ENCODE measurements around the gene SLC2A14. TPM values are rescaled to one million over a fixed set of nuclear protein-coding genes. Genes with fewer than 3 reads are reported as not detected.
"Not testable (repeated sequence)": the region's sequence is repeated elsewhere in the genome, so short reads cannot be mapped to it uniquely, and the experiment has no call there.

Gene SLC2A14
- 2.3 TPM in 1 of 2 replicates, not detected in the other for total RNA-seq

DNA sequence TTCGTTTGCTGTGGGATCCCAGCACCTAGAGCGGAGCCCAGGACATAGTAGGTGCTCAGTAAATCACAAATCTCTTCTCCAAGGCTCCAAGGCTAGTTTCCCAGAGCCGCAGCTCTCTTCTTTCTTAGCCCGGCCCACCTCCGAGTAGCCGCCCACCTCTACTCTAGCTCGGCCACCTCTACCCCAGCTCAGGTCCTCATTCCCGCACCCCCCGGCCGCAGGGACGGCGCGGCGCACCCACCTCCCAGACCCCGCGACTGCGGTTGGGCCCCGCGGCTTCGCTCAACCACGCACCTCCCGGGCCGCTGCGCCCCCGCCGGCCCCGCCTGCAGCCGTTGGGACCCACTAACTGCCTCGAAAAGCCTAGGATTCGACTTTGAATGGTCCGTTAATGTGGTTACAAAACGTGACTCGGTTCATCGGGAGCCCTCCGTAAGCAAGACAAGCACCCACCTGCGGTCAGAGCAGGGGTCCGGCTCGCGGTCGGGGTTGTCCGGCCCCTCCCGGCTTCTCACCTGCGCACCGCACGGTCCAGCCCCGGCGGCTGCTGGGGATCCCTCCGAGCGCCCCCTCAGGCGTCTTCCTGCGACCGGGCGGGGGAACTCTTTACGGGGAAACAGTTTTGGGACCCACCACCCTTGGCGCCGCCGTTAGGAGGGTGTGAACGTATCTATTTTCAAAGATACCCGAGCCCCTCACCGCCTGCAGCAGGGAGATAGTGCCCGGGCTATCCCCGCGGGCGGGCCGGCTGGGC is at the start of gene SLC2A14:
SLC2A14 (minus strand) TSS at position 350 of the 754 bp plus-strand sequence. CDS start 3,035 bp downstream, outside the sequence.
- no peak for DNase-seq (ENCODE audit: low read depth)

DNA sequence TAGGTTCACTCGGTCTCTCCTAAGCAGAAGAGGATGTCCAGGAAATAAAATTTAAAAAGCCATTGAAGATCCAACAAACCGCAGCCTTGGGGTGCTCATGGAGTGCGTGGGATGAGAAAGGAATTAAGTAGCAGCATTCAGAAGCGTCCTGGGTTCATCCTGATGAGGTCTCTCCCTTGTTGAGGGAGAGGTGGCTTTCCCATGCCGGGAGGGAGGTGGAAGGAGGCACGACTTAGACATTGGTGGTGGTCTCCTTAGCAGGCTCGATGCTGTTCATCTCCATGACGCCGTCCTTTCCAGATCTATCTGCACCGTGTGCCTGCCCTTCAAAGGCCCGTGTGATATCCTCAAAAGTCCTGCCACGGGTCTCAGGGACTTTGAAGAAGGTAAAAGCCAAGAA is 48.5 kb upstream of the SLC2A14 start:
- not testable (repeated sequence) for DNase-seq (ENCODE audit: low read depth)

DNA sequence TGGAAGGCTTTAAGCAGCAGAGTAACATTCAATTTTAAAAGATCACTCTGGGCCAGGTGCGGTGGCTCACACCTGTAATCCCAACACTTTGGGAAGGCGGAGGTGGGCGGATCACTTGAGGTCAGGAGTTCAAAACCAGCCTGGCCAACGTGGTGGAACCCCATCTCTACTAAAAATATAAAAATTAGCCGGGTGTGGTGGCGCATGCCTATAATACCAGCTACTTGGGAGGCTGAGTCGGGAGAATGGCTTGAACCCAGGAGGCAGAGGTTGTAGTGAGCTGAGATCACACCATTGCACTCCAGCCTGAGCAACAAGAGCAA is 45.5 kb upstream of the SLC2A14 start:
- DNase-seq (ENCODE audit: low read depth) = not testable (repeated sequence)

DNA sequence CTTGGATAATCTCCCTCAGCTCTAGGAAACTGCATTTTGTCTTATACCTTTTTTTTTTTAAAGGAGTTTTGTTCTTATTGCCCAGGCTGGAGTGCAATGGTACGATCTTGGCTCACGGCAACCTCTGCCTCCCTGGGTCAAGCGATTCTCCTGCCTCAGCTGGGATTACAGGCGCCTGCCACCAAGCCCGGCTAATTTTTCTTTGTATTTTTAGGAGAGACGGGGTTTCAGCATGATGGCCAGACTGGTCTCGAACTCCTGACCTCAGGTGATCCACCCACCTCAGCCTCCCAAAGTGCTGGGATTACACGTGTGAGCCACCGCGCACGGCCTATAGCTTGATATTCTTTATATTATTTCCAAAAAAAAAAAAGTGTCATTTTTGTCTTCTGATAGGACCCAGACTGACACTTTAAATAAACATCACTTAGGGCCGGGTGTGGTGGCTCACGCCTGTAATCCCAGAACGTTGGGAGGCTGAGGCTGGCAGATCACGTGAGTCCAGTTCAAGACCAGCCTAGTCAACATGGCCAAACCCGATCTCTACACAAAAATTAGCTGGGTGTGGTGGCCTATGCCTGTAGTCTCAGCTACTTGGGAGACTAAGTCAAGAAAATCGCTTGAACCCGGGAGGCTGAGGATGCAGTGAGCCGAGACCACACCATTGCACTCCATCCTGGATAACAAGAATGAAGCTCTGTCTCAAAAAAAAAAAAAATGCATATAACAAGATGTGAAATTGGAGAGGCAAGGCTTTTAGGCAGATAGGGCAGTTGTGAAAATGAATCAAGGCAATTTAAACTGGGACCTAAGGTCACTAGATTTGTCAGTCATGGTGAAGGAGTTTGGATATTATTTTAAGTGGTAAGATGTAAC is 44.9 kb upstream of the SLC2A14 start:
- DNase-seq (ENCODE audit: low read depth) = no peak

DNA sequence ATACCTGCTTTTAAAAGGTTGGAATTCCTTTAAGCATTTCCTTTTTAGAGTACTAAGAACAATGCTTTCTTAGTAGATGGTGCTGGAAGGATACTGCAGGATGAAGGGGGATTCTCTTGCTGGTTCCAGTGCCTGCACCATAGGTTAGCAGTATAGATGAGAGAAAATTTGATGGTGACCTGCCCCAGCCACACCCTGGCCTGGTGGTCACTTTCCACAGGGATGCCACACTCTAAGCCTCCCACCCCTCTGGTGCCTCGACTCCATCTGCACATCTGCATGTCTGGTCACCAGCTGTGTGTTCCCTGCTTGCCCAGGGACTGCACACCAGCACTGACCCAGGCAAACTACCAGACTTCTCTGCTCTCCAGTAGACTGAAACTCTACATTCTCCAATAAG is 44.2 kb upstream of the SLC2A14 start:
- DNase-seq (ENCODE audit: low read depth) = no peak

DNA sequence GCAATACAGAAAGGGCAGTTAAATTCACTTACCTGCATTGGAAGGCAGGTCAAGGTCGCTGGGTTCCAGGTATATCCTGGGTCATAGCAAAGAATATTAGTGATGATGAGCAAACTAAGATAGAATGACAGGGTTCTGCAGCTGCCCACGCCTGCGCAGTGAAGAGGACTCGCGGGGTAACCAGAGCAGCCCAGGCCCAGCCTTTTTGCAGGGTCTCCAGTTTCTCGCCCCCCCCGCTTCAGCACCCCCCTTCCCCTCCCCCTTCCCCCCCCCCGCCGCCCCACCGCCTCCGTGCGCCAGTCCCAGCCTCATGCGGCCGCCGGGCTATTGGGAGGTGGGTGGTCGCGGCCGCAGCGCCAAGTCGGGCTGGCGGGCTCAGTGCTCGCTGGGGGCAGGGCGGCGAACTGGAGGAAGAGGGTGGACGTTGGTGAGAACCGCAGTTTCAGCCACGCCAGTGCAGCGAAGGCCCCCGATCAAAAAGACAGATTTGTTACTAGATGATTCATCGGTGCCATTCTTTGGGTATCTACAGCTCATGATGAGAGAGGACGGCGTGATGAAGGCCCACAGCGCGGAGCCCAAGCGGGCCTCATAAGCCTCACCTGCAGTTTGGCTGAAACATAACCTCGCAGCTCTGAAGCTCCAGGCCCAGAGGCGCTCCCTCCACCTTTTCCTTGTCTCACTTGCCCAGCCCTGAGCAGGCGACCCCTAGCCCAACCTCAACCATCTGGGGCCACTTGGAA is 43.1 kb upstream of the SLC2A14 start:
- no peak for DNase-seq (ENCODE audit: low read depth)

DNA sequence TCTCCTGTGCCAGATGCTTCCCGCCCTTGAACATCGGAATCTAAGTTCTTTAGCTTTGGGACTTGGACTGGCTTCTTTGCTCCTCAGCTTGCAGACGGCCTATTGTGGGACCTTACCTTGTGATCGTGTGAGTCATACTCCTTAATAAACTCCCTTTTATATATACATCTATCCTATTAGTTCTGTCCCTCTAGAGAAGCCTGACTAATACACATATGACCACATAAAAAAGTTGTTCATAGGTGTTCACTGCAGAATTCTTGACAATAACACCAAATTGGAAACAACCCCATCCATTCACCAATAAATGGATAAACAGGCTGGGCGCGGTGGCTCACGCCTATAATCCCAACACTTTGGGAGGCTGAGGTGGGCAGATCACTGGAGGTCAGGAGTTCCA is 37.4 kb upstream of the SLC2A14 start:
- peak; percentile 10 for DNase-seq (ENCODE audit: low read depth)

DNA sequence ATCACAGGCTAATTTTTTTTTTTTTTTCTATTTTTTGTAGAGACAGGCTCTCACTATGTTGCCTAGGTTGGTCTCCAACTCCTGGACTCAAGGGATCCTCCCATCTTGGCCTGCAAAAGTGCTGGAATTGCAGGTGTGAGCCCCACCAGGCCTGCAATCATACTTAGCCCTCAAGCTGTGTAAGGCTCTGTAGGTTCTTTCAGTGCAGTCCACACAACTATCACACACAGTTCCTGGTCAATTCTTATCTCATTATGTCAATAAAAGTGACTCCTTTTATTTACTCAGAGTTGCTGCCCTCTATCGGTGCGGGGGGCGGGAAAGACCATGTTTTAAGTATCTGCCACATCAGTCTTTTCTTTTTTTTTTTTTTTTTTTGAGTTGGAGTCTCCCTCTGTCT is 34.3 kb upstream of the SLC2A14 start:
- peak; percentile 40 for DNase-seq (ENCODE audit: low read depth)

DNA sequence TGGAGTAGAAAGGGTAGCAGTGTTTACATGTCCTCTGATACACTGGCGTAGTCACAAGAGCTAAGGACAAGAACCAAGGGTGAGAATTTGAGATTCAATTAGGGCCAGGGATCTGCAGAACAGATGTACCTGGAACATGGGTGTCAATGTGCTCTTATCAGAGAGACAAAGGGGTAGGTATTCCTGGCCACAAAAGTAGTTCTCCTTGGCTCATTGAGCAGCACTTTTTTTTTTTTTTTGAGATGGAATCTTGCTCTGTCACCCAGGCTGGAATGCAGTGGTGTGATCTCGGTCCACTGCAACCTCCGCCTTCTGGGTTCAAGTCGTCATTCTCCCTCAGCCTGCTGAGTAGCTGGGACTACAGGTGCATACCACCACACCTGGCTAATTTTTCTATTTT is 33.6 kb upstream of the SLC2A14 start:
- DNase-seq (ENCODE audit: low read depth) = peak; percentile 49

DNA sequence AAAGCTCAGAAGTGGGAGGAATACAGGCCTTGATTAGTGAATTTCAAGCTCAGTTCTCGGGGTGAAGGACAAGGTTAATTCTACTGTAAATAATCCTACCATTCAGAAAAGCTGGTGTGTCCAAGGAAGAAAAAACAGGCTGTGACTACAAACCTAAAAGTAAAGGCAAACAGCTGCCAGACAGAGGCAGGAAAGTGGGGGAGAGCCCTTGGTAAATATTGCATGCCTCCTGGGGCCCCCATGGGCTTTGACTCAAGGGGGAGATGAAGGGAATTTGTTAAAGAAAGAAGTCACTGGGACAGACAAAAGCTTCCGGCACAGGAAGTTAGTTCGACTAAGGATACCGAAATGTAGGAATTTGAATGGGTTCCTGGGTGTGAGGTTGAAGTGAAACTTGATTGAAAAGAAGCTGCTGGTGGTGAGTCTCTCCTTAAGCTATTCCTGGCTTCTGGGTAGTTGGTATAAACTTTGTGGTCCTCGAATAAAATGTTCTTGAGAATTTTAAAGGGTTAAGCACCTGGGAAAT is 32.9 kb upstream of the SLC2A14 start:
- DNase-seq (ENCODE audit: low read depth) = not testable (repeated sequence)

DNA sequence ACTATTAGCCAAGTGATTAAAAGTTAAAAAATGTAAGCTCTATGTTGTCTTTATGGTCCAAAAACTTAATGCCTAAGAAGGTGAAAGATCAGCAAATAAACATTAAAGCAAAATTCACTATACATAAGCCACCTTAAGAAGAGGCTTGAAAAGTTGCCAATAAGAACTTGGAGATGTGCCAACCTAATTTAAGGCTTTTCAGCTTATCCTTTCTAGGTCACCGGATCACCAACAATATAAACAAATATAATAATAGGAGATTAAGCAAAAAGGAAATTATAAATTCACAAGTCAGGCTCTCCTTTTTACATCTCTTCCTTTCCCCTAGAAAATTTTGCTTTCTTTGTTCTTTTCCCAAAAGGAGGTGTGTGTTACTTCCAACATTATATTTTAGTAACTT is 32.4 kb upstream of the SLC2A14 start:
- peak; percentile 26 for DNase-seq (ENCODE audit: low read depth)

DNA sequence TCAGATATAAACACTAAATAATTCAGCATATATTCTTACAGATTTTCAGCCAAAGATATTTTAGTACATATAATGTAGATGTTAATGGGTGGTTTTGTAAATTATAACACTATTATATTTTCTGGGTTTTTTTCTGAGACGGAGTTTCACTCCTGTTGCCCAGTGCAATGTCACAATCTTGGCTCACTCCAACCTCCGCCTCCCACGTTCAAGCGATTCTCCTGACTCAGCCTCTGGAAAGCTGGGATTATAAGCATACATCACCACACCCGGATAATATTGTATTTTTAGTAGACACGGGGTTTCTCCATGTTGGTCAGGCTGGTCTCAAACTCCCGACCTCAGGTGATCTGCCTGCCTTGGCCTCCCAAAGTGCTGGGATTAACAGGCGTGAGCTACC is 29.7 kb upstream of the SLC2A14 start:
- DNase-seq (ENCODE audit: low read depth) = not testable (repeated sequence)

DNA sequence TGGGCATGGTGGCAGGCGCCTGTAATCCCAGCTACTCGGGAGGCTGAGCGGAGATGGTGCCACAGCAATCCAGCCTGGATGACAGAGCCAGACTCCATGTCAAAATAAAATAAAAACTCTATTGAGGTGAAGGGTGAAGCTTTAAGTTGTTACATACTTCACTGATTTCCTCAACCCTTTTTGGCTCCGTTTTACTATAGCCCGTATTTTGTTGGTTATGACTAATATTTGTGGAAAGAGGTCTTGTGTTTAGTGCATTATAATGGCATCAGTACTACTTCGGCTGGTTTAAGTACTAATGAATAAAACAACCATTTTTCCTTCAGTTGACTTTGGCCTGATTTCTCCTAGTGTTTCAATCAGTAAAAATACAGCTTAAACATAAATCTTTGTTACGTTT is 27.0 kb upstream of the SLC2A14 start:
- no peak for DNase-seq (ENCODE audit: low read depth)

DNA sequence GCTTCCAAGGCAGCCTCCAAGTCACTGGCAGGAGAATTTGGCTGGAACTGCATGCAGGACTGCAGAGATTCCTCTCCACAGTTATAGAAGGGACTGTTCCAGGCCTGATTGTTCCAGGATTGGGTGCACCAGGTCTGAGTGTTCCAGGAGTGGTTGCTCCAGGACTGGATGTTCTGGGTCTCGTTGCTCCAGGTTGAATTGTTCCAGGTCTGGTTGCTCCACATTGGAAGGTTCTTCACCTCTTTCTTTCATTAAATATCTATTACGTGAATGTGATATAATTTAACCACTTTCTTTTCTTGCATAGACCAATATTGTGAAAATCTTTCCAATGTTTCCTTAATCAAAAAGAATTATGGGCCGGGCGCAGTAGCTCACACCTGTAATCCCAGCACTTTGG is 24.0 kb upstream of the SLC2A14 start:
- not testable (repeated sequence) for DNase-seq (ENCODE audit: low read depth)

DNA sequence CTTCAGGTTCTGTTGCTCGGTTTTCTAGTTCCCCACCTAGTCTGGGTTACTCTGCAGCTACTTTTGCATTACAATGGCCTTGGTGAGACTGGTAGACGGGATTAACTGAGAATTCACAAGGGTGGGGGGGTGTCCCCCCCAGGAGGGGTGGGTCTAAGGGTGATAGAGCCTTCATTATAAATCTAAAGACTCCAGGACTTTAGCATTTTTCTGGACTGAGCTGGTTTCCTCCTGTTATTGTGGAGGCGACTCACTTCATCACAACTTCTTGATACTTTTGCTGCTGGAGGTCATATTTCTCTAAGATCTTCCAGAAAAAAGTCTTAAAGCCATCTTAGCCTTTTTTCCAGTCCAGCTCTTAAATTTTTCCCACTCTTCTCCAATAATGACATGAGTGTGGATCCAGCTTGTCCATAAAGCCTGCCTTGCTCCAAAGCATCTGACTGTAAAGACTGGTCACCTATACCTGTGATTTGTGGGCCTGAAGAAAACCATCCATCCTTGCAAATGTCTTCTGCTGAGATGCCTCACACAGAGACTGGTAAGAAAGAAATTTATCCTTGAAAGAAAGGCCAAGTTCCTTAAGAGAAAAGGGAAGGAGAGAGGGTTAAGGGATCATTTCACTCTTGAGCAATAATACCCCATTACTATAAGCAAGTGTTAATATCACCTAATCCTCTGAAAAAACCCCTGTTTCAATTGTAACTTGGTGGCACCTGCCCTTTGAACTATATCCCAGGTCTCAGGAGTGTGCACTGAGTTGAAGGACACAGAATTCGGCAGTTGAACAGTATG is 19.7 kb upstream of the SLC2A14 start:
- no peak for DNase-seq (ENCODE audit: low read depth)

DNA sequence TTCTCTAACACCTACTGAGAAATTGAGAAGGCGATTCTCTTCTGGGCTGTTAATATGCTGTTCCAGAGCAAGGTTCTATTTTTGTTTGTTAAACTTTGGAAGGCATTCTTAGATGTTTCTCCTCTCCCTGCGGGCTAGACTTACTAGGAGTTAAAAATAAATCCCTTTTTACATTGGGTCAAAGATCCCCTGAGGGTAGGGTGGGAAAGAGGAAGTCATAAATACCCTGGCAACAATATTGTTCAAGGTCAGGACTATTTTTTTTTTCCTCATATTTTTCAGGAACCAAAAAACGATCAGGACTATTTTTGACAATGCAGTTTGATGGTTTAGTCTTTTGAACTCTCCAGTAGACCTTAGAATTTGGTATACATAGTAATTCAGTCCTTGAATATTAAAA is 12.0 kb upstream of the SLC2A14 start:
- peak; percentile 32 for DNase-seq (ENCODE audit: low read depth)

DNA sequence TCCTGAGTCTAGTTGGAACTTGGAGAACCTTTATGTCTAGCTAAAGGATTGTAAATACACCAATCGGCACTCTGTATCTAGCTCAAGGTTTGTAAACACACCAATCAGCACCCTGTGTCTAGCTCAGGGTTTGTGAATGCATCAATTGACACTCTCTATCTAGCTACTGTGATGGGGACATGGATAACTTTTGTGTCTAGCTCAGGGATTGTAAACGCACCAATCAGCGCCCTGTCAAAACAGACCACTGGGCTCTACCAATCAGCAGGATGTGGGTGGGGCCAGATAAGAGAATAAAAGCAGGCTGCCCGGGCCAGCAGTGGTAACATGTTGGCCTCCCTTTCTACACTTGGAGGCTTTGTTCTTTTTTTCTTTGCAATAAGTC is 9.0 kb upstream of the SLC2A14 start:
- not testable (repeated sequence) for DNase-seq (ENCODE audit: low read depth)

DNA sequence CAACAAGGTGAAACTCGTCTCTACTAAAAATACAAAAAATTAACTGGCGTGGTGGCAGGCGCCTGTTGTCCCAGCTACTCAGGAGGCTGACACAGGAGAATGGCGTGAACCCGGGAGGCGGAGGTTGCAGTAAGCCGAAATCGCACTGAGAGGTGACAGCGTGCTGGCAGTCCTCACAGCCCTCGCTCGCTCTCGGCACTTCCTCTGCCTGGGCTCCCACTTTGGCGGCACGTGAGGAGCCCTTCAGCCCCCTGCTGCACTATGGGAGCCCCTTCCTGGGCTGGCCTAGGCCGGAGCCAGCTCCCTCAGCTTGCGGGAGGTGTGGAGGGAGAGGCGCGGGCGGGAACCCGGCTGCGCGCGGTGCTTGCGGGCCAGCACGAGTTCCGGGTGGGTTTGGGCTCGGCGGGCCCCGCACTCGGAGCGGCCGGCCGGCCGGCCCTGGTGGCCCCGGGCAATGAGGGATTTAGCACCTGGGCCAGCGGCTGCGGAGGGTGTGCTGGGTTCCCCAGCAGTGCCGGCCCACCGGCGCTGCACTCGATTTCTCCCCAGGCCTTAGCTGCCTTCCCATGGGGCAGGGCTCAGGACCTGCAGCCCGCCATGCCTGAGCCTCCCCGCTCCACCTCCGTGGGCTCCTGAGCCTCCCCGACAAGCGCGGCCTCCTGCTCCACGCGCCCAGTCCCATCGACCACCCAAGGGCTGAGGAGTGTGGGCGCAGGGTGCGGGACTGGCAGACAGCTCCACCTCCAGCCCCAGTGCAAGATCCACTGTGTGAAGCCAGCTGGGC is 8.4 kb upstream of the SLC2A14 start:
- DNase-seq (ENCODE audit: low read depth) = not testable (repeated sequence)

DNA sequence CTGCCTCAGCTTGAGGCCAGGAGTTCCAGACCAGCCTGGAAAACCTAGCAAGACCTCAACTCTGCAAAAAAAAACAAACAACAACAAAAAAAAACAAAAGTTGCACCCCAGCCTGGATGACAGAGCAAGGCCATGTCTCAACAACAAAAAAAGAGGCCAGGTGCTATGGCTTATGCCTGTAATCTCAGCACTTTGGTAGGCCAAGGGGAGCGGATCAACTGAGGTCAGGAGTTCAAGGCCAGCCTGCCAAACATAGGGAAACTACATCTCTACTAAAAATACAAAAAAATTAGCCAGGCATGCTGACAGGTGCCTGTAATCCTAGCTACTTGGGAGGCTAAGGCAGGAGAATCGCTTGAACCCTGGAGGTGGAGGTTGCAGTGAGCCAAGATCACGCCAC is 6.5 kb upstream of the SLC2A14 start:
- no peak for DNase-seq (ENCODE audit: low read depth)

DNA sequence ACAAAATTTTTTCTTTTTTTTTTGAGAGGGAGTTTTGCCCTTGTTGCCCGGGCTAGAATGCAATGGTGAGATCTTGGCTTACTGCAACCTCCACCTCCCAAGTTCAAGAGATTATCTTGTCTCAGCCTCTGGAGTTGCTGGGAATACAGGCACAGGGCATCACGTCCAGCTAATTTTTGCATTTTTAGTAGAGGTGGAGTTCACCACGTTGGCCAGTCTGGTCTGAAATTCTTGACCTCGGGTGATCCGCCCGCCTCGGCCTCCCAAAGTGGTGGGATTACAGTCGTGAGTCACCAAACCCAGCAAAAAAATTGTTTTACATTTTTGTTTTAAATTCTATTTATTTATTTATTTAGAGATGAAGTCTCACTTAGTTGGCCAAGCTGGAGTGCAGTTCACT is 4.7 kb upstream of the SLC2A14 start:
- DNase-seq (ENCODE audit: low read depth) = no peak

DNA sequence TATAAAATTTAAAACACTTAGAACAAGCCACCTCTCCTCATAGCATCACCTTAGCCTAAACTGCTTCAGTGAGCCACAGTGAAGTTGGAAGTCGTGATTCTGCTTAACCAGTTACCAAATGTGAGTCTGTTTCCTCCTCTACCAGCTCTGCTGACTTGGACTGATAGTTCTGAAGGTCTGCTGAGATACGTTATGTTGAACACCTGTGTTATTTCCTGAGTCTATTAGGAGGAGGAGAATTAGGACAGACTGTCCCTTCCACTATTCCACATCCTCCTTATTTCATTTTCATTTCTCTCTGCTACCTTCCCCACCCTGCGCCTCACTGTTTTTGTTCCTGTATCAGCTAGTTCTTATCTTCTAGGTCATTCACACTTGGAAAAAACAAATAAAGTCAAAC is 2.4 kb downstream of the SLC2A14 start:
- DNase-seq (ENCODE audit: low read depth) = no peak
